Sigmoid colon (tissue), 3 donors: Measurements from ENCODE around the gene GAGE10.

Source experiments
- CTCF ChIP-seq, 4 experiments: fragments of 450-650 bp in 3 of 4; fragments of 200-600 bp in 1 of 4; IDR thresholded peaks; one replicate each; pipeline ENCODE4 v1.5.1; 2016 to 2019; ENCODE audit warnings: antibody characterized with exemption in 4 of 4, mild to moderate bottlenecking in 3 of 4, moderate library complexity in 2 of 4
- POLR2A ChIP-seq, 2 donors: fragments of 450-650 bp; IDR thresholded peaks; one replicate each; pipeline ENCODE4 v1.6.1; 2016; ENCODE audit warnings: antibody characterized with exemption in 2 of 2, mild to moderate bottlenecking in 2 of 2, moderate library complexity in 2 of 2

- TF ChIP-seq POLR2A (IDR thresholded peaks at IDR 0.05): no peak
- TF ChIP-seq CTCF (IDR thresholded peaks at IDR 0.05): no peak
Observed at GRCh38 chrX:49276671-49277534, 26.5 kb upstream of the GAGE10 start.
